Stimulated activated CD4-positive, alpha-beta T cell treated with anti-CD3 and anti-CD28 coated beads, TNF-alpha, amount 100 ng/mL, for 1 hour (primary cell): ENCODE data around the gene LIMS2.
A peak's percentile ranks its signal among the peaks of the same experiment; 100 is the strongest.

Experiments
- DNase-seq, 3 donors: peaks; one replicate each; pipeline ENCODE4 v3.0.0-alpha.2; 2020; ENCODE audit warnings: low read depth in 3 of 3, low spot score in 1 of 3

LIMS2 gene

GRCh38 chr2:127658641-127659407 lies 16.5 kb downstream of the LIMS2 start:
- DNase-seq: no peak

- DNase-seq: no peak
Measured at GRCh38 chr2:127658146-127658545, 17.2 kb downstream of the LIMS2 start.

GRCh38 chr2:127657232-127657595 lies 18.1 kb downstream of the LIMS2 start:
- no peak for DNase-seq

GRCh38 chr2:127656569-127657231 lies 18.6 kb downstream of the LIMS2 start:
- no peak for DNase-seq

GRCh38 chr2:127655209-127656073 lies 19.9 kb downstream of the LIMS2 start:
- DNase-seq: no peak

- no peak for DNase-seq
Measured at GRCh38 chr2:127654838-127655175, 20.5 kb downstream of the LIMS2 start.

- DNase-seq: no peak
Measured at GRCh38 chr2:127654084-127654837, 21.1 kb downstream of the LIMS2 start.

- no peak for DNase-seq
Measured at GRCh38 chr2:127653421-127654083, 21.8 kb downstream of the LIMS2 start.

- no peak for DNase-seq
Measured at GRCh38 chr2:127652786-127653357, 22.5 kb downstream of the LIMS2 start.

- DNase-seq: no peak
Measured at GRCh38 chr2:127651971-127652550, 23.3 kb downstream of the LIMS2 start.

- no peak for DNase-seq
Measured at GRCh38 chr2:127651381-127651809, 23.9 kb downstream of the LIMS2 start.

- DNase-seq: no peak
Measured at GRCh38 chr2:127650785-127651380, 24.4 kb downstream of the LIMS2 start.

- no peak for DNase-seq
Measured at GRCh38 chr2:127650041-127650784, 25.1 kb downstream of the LIMS2 start.

GRCh38 chr2:127649684-127650040 lies 25.7 kb downstream of the LIMS2 start:
- peak; percentile 63 to 71 (median 67) for DNase-seq

- DNase-seq: no peak
Measured at GRCh38 chr2:127649100-127649611, 26.2 kb downstream of the LIMS2 start.

GRCh38 chr2:127648321-127648720 lies 27.0 kb downstream of the LIMS2 start:
- DNase-seq: no peak

GRCh38 chr2:127647242-127648190 lies 27.8 kb downstream of the LIMS2 start:
- DNase-seq: no peak
